Suprapubic skin (tissue), 4 donors: ENCODE data around the gene SHCBP1L. TPM values are rescaled to one million over a fixed set of nuclear protein-coding genes. Genes with fewer than 3 reads are reported as not detected.

ENCODE experiments used
- DNase-seq, 2 donors: peaks; one replicate each; pipeline ENCODE4 v3.0.0-alpha.2; 2019; ENCODE audit warnings: low spot score in 2 of 2
- H3K27ac ChIP-seq: fragments of 200-600 bp; sonication (generic); one replicate; pipeline ENCODE4 v1.5.1; 2019
- H3K27me3 ChIP-seq: fragments of 200-600 bp; sonication (generic); one replicate; pipeline ENCODE4 v1.5.1; 2019
- H3K36me3 ChIP-seq: fragments of 200-600 bp; sonication (generic); one replicate; pipeline ENCODE4 v1.5.1; 2019
- H3K4me1 ChIP-seq: fragments of 200-600 bp; sonication (generic); one replicate; pipeline ENCODE4 v1.5.1; 2019
- H3K4me3 ChIP-seq: fragments of 200-600 bp; sonication (generic); one replicate; pipeline ENCODE4 v1.5.1; 2019; ENCODE audit warnings: mild to moderate bottlenecking
- H3K9me3 ChIP-seq: fragments of 200-600 bp; sonication (generic); one replicate; pipeline ENCODE4 v1.5.1; 2019
- EP300 ChIP-seq: sonication (generic); formaldehyde crosslinking; IDR thresholded peaks from one replicate; pipeline ENCODE4 v1.6.1; 2017; ENCODE audit warnings: antibody characterized with exemption
- POLR2A ChIP-seq, 2 donors: fragments of 450-650 bp; IDR thresholded peaks; one replicate each; pipeline ENCODE4 v1.6.1; 2017; ENCODE audit warnings: antibody characterized with exemption in 2 of 2, mild to moderate bottlenecking in 2 of 2, moderate library complexity in 2 of 2
- POLR2AphosphoS5 ChIP-seq, 3 donors: sonication (generic); formaldehyde crosslinking; IDR thresholded peaks; one replicate each; pipeline ENCODE4 v1.6.1; 2017; ENCODE audit warnings: antibody characterized with exemption in 3 of 3
- WGBS: methylation state at CpG from one replicate; pipeline ENCODE4 v1.1.5; 2018; 5-methylcytosine and 5-hydroxymethylcytosine counted together
- total RNA-seq, 4 donors: library from RNA; depleted of rRNA; stranded (reverse); fragments of >200 nt; gene quantifications; one replicate each; pipeline ENCODE4 v1.1.0, GENCODE V29; 2016
- TF ChIP-seq, protein P1 (sequence below), 2 donors: fragments of 200-600 bp in 1 of 2; fragments of 450-650 bp in 1 of 2; sonication (generic) in 1 of 2; IDR thresholded peaks; one replicate each; pipeline ENCODE4 v1.5.1; 2016 to 2019; ENCODE audit warnings: antibody characterized with exemption in 2 of 2, mild to moderate bottlenecking in 1 of 2, moderate library complexity in 1 of 2

The SHCBP1L gene
- total RNA-seq, 4 donors from 2014 or later: not detected

DNA sequence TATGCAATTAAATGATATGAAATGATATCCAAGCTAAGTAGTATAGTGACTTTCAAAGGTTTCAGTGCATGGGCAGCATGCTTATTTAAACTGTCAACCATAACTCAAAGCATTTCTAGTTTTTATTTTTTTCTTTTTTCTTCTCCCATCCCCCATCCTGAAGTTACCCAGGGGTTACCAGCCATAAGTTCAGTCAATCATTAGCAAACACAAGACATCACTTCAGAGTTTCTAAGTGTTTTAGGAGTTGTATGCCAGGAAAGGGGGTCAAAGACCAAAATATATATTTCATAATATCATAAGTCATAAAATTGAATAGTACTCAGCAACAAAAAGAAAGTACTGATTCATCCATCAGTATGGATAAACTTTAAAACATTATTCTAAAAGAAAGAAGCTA lies 85.1 kb downstream of the SHCBP1L start:
- DNase-seq: no peak
- H3K4me3 ChIP-seq: no peak overlapping the region
- TF ChIP-seq POLR2A (IDR thresholded peaks at IDR 0.05): no peak
- TF ChIP-seq, protein P1, sequence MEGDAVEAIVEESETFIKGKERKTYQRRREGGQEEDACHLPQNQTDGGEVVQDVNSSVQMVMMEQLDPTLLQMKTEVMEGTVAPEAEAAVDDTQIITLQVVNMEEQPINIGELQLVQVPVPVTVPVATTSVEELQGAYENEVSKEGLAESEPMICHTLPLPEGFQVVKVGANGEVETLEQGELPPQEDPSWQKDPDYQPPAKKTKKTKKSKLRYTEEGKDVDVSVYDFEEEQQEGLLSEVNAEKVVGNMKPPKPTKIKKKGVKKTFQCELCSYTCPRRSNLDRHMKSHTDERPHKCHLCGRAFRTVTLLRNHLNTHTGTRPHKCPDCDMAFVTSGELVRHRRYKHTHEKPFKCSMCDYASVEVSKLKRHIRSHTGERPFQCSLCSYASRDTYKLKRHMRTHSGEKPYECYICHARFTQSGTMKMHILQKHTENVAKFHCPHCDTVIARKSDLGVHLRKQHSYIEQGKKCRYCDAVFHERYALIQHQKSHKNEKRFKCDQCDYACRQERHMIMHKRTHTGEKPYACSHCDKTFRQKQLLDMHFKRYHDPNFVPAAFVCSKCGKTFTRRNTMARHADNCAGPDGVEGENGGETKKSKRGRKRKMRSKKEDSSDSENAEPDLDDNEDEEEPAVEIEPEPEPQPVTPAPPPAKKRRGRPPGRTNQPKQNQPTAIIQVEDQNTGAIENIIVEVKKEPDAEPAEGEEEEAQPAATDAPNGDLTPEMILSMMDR (IDR thresholded peaks at IDR 0.05): no peak
- no peak for TF ChIP-seq POLR2AphosphoS5 (IDR thresholded peaks at IDR 0.05)
- TF ChIP-seq EP300: no peak
- H3K36me3 ChIP-seq: peaks cover 92% of the 10 kb centered on the region
- no peak overlapping the region for H3K27ac ChIP-seq
- no peaks in the 10 kb centered on the region for H3K9me3 ChIP-seq
- no peaks in the 10 kb centered on the region for H3K27me3 ChIP-seq
- H3K4me1 ChIP-seq: no peaks in the 10 kb centered on the region

DNA sequence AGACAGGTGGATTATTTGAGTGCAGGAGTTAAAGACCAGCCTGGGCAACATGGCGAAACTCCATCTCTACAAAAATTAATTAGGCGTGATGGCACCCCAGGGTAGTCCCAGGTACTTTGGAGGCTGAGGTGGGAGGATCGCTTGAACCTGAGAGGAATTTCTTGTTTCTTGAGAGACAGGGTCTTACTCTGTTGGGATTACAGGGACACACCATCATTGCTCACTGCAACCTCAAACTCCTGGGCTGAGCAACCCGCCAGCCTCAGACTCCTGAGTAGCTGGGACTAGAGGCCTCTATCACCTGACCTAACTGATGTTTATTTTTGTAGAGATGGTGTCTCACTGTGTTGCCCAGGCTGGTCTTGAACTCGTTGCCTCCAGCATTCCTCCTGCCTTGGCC lies 89.0 kb downstream of the SHCBP1L start:
- no peaks in the 10 kb centered on the region for H3K4me1 ChIP-seq
- peaks cover 97% of the 10 kb centered on the region for H3K36me3 ChIP-seq
- H3K27me3 ChIP-seq: no peaks in the 10 kb centered on the region
- H3K27ac ChIP-seq: no peak overlapping the region
- DNase-seq: no peak
- no peak for TF ChIP-seq EP300
- WGBS: 96% methylated on average over 5 of the region's 5 CpGs
- H3K9me3 ChIP-seq: no peaks in the 10 kb centered on the region
- no peak overlapping the region for H3K4me3 ChIP-seq

DNA sequence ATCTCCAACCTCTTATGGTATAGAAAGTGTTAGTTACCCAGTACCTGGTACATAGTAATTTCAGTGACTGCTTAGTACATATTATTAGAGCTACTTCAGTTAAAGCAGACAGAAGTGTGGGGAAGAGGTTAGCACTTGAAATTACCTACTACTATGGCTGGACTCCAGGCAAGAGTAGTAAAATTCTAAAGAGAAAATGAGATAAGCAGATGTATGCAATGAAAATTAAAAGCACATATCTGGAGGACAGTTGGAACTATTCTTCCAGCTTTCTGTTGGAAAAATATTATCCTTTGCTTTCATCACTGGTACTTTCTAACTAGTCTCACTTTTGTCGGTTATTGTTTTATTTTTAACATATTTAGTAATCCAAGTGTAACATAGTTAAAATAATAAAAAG lies 90.1 kb downstream of the SHCBP1L start:
- no peaks in the 10 kb centered on the region for H3K27me3 ChIP-seq
- no peaks in the 10 kb centered on the region for H3K4me1 ChIP-seq
- no peaks in the 10 kb centered on the region for H3K9me3 ChIP-seq
- TF ChIP-seq, protein P1 (IDR thresholded peaks at IDR 0.05): no peak
- TF ChIP-seq EP300: no peak
- TF ChIP-seq POLR2A (IDR thresholded peaks at IDR 0.05): no peak
- TF ChIP-seq POLR2AphosphoS5 (IDR thresholded peaks at IDR 0.05): no peak
- DNase-seq: no peak
- H3K4me3 ChIP-seq: no peak overlapping the region
- no peak overlapping the region for H3K27ac ChIP-seq
- WGBS: 80% methylated on average over 1 of the region's 1 CpG
- H3K36me3 ChIP-seq: peaks cover 97% of the 10 kb centered on the region

DNA sequence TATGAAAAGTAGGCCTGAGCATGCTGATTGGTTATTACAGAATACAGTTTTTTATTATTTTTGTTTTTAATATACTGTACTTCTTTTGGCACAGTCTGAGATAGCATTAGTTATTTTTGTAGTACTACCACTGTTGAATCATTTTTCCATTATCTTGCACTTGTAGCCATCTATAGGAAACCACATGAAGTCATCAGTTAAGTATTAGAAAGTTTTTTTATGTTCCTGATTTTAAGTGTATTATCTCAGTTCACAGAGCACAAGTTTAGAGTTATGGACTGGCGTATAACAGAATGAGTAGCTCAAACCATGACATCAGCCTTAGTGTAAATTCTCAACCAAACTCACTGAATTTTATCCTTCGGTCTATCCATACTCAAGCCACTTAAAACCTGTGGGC lies 91.0 kb downstream of the SHCBP1L start:
- no peak overlapping the region for H3K27ac ChIP-seq
- DNase-seq: no peak
- peaks cover 97% of the 10 kb centered on the region for H3K36me3 ChIP-seq
- no peaks in the 10 kb centered on the region for H3K4me1 ChIP-seq
- H3K9me3 ChIP-seq: no peaks in the 10 kb centered on the region
- H3K4me3 ChIP-seq: no peak overlapping the region
- no peak for TF ChIP-seq POLR2AphosphoS5 (IDR thresholded peaks at IDR 0.05)
- WGBS: 90% methylated on average over 2 of the region's 2 CpGs
- H3K27me3 ChIP-seq: no peaks in the 10 kb centered on the region

DNA sequence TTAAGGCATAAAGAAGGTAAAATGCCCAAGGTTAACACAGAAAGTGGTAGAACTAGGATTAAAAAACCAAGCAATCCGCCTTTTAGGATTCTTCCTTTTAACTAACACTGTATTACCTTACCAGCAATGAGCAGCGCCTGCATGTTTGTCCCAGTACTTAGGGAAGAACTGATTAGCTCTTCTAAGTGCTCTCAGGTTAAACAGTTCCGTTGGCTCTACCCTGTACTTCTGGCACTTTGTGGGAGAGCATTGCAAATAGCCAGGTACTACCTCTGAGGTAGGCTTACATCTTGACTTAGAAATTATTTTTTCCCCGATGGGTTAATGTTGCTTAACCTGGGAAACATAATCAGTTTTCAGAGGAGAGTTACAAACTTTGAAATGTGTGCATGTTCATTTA lies 92.3 kb downstream of the SHCBP1L start:
- no peak for TF ChIP-seq POLR2AphosphoS5 (IDR thresholded peaks at IDR 0.05)
- TF ChIP-seq POLR2A (IDR thresholded peaks at IDR 0.05): no peak
- TF ChIP-seq, protein P1 (IDR thresholded peaks at IDR 0.05): no peak
- no peak for TF ChIP-seq EP300
- Histone ChIP-seq H3K4me1 (no peaks in the 10 kb centered on the region), H3K36me3 (peaks cover 97% of the 10 kb centered on the region), H3K4me3 (no peak overlapping the region), H3K9me3 (no peaks in the 10 kb centered on the region), H3K27ac (no peak overlapping the region), H3K27me3 (no peaks in the 10 kb centered on the region)
- DNase-seq: no peak
- WGBS: 92% methylated on average over 4 of the region's 4 CpGs

DNA sequence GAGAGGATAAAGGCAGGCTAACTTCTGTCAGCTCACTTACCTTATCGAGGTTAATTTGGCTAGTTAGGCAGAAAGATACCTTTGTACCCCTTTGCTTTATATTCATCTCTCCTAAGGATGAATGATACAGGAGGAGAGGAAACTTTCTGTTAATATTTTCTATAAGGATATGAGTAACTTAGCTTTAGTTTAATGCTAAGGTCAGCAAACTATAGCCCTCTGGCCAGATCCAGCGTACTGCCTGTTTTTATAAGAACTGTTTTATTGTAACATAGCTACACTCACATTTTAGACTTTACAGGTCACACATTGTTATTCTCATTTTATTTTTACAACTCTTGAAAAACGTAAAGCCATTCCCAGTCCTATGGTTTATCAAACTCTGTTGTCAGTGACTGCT lies 95.8 kb downstream of the SHCBP1L start:
- no peaks in the 10 kb centered on the region for H3K4me1 ChIP-seq
- TF ChIP-seq, protein P1 (IDR thresholded peaks at IDR 0.05): no peak
- no peak for TF ChIP-seq POLR2A (IDR thresholded peaks at IDR 0.05)
- TF ChIP-seq EP300: no peak
- no peak for TF ChIP-seq POLR2AphosphoS5 (IDR thresholded peaks at IDR 0.05)
- peaks cover 98% of the 10 kb centered on the region for H3K36me3 ChIP-seq
- no peak for DNase-seq
- H3K27me3 ChIP-seq: no peaks in the 10 kb centered on the region
- no peaks in the 10 kb centered on the region for H3K9me3 ChIP-seq
- no peak overlapping the region for H3K4me3 ChIP-seq
- 98% methylated on average over 3 of the region's 3 CpGs for WGBS
- no peak overlapping the region for H3K27ac ChIP-seq
